Fibroblast of upper back skin (primary cell): Measurements from ENCODE around the gene NFASC.
A peak's percentile ranks its signal among the peaks of the same experiment; 100 is the strongest.

ENCODE experiments used
- DNase-seq: peaks from one replicate; pipeline ENCODE4 v3.0.0-alpha.2; 2013

NFASC gene

DNA sequence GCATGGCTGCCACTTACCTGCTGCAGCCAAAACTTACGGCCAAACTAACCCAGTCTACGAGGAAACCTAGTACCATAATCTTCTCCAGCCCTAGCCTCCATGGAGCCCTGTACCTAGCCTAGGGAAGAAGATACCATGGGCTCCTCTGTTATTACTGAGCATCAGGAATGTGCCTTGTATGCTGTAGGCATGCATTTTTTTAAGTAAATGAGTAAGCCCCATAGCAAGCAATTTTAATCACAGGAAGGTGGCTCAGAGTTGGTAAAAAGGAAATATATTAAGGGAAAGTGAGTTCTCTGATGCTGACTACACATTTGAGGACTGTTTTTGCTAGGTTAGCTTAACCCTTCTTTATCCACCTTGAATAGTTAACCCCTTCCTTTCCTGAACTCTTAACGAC lies 21.2 kb downstream of the NFASC start:
- peak; percentile 18 for DNase-seq

- no peak for DNase-seq
Observed at GRCh38 chr1:204894031-204894430, 23.4 kb downstream of the NFASC start.

DNA sequence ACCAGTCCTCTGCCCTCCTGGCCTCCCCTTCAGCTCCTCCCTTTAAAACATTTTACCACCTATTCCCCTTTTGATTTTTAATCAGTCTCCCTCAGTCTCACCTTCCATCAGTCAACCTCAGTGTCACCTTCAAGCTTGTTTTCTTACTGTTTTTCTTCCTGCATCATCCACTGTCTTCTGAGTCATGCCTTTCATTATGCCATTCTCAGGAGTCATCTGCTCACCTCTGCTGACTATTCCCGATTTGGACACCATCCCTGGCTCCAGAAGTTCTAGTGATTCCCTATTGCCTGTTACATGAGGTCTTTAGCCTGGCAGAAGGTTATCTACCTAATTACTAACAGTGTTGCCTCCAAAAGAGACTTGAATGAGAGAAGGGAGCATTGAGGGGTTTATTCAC lies 23.9 kb downstream of the NFASC start:
- DNase-seq = no peak

DNA sequence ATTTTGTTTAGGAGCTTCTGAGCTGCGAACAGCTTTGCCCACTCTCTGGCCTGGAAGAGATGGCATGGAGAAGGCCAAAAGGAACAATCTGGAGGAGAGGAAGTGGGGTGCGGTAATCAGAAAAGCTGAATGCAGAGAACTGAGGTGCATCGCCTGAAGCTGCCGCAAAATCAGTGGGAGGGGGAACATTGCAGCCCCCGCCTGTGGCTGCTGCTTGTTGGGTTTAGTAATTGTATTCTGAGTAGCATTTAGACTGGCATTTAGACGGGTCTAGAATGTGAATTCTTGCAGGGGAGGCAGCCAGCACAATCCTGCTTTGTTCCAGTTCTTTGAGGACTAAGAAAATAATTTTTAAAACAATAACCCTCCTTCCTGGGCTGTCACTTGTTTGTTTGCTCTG lies 25.4 kb downstream of the NFASC start:
- no peak for DNase-seq

DNA sequence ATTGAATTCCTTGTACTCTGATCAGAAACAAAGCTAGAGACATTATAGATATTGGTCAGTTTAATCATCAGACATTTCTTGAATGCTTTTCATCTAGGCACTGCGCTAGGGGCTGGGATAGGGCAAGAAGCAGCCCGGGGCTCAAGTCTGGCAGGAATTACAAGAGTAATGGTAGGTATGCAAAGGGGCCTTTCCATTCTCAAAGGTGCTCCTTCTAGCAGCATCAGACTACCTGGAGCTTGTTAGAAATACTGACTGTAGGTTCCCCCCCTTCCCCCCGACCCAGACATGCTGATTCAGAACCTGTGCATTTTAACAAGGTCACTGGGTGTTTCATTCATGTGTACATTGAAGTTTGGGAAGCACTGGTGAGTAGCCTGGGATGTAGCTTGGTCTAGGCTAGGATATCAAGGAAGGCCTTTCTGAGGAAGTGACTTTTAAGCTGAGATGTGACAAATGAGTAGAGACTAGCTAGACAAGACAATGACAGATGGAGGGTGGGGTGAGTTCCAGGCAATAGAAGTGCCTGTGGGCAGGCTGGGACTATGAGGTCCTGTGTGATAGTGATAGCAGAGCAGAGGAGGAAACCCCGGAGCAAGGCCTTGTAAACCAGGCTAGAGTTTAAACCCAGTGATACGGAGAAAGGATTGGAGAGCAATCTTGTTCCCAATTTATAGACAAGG lies 26.3 kb downstream of the NFASC start:
- no peak for DNase-seq

GRCh38 chr1:204900721-204901120 lies 30.1 kb downstream of the NFASC start:
- no peak for DNase-seq

DNA sequence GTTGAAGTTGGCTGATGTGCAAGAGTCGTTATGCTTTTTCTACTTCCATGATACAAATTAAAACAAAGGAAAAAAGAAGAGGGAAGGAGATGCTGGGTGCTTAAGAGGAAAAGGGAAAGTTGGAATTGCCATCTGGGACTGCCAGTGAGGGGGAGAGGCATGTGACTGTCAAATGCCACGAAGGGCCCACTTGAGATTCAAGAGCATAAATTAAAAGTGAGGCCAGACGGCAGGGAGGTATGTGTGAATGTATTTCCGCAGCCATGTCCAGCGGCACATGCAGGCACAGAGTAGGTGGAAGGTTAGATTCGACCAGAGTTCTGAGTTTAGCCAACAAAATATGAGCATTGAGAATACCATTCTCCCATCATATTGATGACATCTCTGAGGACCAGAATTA lies 32.0 kb downstream of the NFASC start:
- DNase-seq = no peak

- no peak for DNase-seq
Observed at GRCh38 chr1:204904228-204904810, 33.7 kb downstream of the NFASC start.

- DNase-seq = no peak
Observed at GRCh38 chr1:204909109-204909508, 38.4 kb downstream of the NFASC start.

- DNase-seq = no peak
Observed at GRCh38 chr1:204915861-204916495, 45.3 kb downstream of the NFASC start.

DNA sequence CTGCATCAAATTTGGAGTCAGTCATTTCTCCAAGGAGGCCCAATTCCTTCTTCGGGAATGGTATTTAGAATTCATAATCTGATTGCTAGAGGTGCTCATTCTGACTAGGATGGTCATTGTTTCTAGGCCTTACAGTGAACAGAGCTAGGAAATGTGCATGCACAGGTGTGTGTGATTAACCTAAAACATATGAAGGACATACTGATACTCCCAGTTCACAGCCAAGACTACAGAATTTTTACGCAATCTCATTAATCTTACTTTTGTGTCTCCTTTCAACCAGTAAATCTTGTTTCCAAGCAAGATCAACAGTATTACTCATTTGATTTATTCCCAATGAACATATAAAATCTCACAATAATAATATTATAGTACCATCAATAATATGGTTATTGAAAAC lies 47.1 kb downstream of the NFASC start:
- no peak for DNase-seq

GRCh38 chr1:204920511-204920910 lies 49.8 kb downstream of the NFASC start:
- no peak for DNase-seq

- no peak for DNase-seq
Observed at GRCh38 chr1:204920967-204921366, 50.3 kb downstream of the NFASC start.

DNA sequence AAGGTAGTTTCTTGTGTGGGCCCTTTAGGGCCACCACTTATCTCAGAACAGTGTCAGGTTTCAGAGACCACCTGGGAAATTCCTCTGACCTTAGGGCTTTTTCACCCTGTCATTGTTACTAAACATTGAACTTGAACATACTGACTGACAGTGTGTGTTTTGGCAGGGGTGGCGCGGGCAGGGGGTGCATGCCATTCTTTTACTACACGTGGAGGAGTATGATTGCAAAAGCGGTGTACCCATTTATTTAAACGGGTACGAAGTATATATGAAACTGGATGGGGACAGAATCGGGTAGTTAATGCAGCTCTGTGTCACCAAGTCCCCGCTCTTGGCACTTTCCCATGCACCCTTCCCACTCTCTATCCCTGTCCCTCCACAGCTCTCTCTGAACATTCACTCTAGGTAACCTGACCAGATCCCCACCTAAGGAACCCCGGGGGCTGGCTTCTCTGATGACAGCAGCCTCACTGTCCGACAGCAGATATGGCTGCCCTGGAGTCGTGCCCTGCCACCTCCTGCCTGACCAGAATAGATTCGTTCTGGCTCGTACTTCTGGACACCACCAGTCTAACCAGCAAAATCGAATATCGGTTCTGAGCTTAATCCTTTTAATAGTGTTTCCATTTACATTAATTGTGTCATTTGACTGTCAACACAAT lies 51.3 kb downstream of the NFASC start:
- DNase-seq = no peak

- DNase-seq = no peak
Observed at GRCh38 chr1:204923201-204923600, 52.5 kb downstream of the NFASC start.

- DNase-seq = no peak
Observed at GRCh38 chr1:204923626-204924012, 53.0 kb downstream of the NFASC start.

DNA sequence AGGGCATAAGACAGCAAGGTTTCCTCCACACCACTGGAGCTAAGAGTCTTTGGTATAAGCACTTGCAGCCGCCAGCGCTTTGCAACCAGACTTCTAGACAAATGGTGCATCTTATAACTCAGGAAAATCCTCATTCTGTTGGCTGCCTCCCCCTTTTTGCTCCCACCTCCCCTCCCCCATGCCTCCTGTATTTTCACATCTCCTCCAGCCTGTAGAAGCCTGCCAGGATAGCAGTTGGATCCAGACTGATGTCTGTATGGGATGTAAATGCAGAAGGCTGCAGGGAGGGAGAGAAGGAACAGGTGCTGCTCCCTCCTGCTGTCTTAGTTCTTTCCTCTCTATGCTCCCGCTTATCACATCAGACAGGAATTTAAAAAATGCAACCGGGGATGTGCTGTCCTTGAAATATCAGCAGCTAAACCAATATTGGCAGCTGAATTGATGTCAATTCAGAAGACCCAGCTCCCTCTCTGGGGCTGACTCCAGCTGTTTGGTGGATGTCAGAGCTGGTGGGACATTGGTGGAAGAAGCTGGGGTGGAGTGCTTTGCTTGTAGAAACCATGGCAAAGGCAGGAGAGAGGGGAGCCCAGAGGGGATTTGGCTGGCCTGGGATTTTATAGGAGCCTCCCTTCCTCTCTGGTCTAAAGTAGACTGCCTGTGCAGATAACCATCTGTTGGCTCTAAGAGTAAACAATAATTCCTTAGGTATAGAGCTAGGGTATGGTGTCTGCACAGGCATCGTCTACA lies 53.5 kb downstream of the NFASC start:
- peak; percentile 42 for DNase-seq

GRCh38 chr1:204925701-204926100 lies 55.0 kb downstream of the NFASC start:
- DNase-seq = no peak

DNA sequence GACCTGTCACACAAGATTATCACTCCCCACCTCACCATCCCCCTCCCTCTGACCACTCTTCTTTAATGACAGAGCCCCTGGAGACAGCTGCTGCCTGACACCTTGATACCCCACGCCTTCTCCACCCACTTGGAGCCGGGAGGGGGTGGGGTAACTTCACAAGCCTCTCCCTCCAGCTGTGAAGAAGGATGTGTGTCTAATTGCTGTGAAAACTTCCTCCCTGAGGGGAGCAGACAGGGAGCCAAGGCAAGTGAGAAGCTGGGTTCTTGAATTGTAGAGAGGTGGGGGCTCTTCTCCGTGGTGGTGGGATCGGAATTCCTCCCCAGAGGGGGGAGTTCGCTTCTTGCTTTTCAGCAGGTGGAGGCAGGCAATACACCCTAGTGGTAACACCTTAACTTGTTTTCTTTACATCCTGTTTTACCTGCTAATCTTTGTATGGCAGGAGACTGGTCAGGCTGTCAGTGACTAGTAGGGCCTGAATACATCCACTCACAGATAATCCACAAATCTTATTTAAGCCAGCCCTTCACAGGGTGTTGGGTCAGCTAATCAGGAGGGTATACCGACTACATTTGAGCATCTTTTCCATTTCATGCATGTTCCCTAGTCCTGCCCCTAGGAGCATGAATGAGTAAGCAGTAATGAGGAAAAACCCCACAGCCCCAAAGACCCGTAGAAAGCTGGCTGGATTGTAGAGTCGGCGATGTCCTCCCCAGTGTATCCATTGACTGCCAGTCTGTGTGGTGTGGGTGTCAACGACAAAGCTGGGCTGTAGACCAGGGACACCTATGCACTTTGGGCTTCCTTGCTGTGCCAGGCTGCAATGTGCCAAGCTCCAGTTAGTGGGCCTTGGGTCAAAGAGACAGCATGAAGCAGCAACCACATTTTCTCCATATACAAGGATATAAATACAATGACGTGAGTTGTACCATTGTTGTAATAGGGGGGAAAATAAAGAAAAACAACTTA lies 57.3 kb downstream of the NFASC start:
- no peak for DNase-seq

- DNase-seq = no peak
Observed at GRCh38 chr1:204928671-204929486, 58.2 kb downstream of the NFASC start.

DNA sequence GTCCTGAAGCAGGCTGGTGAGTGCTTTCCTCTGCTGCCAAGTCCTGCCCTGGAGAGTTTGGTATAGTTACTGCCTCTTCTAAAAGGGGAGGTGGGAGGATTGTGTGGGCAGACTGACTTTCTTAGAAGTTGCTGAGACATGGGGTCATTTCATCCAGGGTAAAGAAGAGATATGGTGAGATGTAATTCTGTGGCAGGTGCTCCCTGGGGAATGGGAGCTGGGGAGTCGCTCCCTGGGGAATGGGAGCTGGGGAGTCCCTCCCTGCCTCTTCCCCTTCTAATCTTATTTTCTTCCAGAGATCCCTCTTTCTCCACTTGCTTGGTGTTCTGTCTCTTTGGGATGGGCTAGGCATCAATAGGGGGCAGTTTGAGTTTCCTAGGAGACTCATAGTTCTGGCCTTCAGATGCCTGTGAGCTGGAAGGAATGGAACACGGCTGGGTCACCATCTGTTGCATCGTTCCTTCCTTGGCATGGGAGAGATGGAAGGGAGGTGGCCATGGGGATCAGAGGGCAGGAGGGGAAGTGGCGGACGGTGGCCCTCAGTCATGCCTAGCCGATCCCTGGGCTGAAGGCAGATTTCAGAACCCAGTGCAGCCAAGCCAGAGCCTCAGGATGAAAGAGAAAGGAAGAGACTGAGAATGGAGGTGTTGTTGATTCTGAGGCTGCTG lies 59.0 kb downstream of the NFASC start:
- no peak for DNase-seq
